Endometrial microvascular endothelial cells (primary cell): ENCODE data around the gene MGAT5. TPM values are rescaled to one million over a fixed set of nuclear protein-coding genes. Genes with fewer than 3 reads are reported as not detected.
"Not testable (repeated sequence)": the region's sequence is repeated elsewhere in the genome, so short reads cannot be mapped to it uniquely, and the experiment has no call there.

ENCODE experiments used
- in situ Hi-C: cut with HindIII; loops from 2 replicates; pipeline ENCODE4 v1.10.0; 2017; ENCODE audit warnings: low sequenced_read_pairs, low pct_unique_long_range_greater_than_20kb; ENCODE audit errors: inconsistent ontology term
- total RNA-seq: library from RNA; depleted of rRNA; stranded (reverse); fragments of >200 nt; gene quantifications from one replicate; pipeline ENCODE4 v1.2.3, GENCODE V29; 2015; ENCODE audit errors: inconsistent ontology term

MGAT5 gene
- total RNA-seq, 1 donor from 2014 or later, result 90.9 TPM

- in situ Hi-C loops, result no loop called here
These were observed 40.1 kb downstream of the MGAT5 start for GRCh38 chr2:134293719-134294537.

GRCh38 chr2:134294598-134294997, 40.7 kb downstream of the MGAT5 start:
- in situ Hi-C loops, result not testable (repeated sequence)

- in situ Hi-C loops, result no loop called here
These were observed 41.6 kb downstream of the MGAT5 start for GRCh38 chr2:134295441-134295840.

GRCh38 chr2:134296301-134296700, 42.4 kb downstream of the MGAT5 start:
- in situ Hi-C loops, result no loop called here

- in situ Hi-C loops, result no loop called here
These were observed 45.5 kb downstream of the MGAT5 start for GRCh38 chr2:134299334-134299733.

GRCh38 chr2:134300585-134300984, 46.7 kb downstream of the MGAT5 start:
- in situ Hi-C loops, result no loop called here

GRCh38 chr2:134301099-134301927, 47.4 kb downstream of the MGAT5 start:
- in situ Hi-C loops, result no loop called here

GRCh38 chr2:134301928-134302260, 48.0 kb downstream of the MGAT5 start:
- in situ Hi-C loops, result no loop called here

- in situ Hi-C loops, result no loop called here
These were observed 50.7 kb downstream of the MGAT5 start for GRCh38 chr2:134304394-134305108.

GRCh38 chr2:134305109-134305491, 51.2 kb downstream of the MGAT5 start:
- in situ Hi-C loops, result no loop called here

- in situ Hi-C loops, result no loop called here
These were observed 52.6 kb downstream of the MGAT5 start for GRCh38 chr2:134306521-134306920.

- in situ Hi-C loops, result no loop called here
These were observed 53.5 kb downstream of the MGAT5 start for GRCh38 chr2:134307334-134307733.

GRCh38 chr2:134308474-134309385, 54.9 kb downstream of the MGAT5 start:
- in situ Hi-C loops, result no loop called here

GRCh38 chr2:134310107-134311079, 56.5 kb downstream of the MGAT5 start:
- in situ Hi-C loops, result no loop called here

GRCh38 chr2:134312482-134312881, 58.6 kb downstream of the MGAT5 start:
- in situ Hi-C loops, result no loop called here

GRCh38 chr2:134314202-134314601, 60.3 kb downstream of the MGAT5 start:
- in situ Hi-C loops, result no loop called here

GRCh38 chr2:134314681-134315368, 61.0 kb downstream of the MGAT5 start:
- in situ Hi-C loops, result no loop called here
